ENCODE data around the gene RELN. TPM values are rescaled to one million over a fixed set of nuclear protein-coding genes. Genes with fewer than 3 reads are reported as not detected.

Gene RELN
- total RNA-seq, 1 donor from 2014 or later: 7.4 TPM

DNA sequence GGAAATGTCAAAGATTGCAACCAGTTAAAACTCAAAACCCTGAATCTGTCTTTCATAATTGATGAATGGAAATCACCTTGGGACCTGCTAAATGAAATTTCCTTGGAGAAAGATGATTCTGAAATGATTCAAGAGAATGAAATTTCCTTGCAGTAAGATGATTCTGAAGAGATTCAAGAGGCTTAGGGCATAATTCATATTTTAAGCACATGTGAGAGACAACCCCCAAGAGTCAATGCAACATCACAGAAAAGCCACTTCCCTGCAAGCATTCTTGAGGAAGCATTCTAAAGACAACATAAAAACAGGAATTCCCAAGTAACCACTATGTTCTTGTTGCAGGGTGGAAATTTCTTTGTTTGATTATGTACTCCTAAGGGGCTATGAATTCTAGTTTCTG, 113.7 kb downstream of the RELN start:
- intact Hi-C loops (cut with DNase I): no loop called here
- no peak for DNase-seq (ENCODE audit: extremely low spot score in 2 of 2)

GRCh38 chr7:103871473-103871872, 118.0 kb downstream of the RELN start:
- no peak for DNase-seq (ENCODE audit: extremely low spot score in 2 of 2)
- Histone ChIP-seq H3K36me3 (no peaks in the 10 kb centered on the region), H3K4me1 (no peaks in the 10 kb centered on the region), H3K27ac (no peak overlapping the region), H3K27me3 (no peaks in the 10 kb centered on the region), H3K4me3 (no peak overlapping the region), H3K9me3 (no peaks in the 10 kb centered on the region)
- intact Hi-C loops (cut with DNase I): no loop called here
- no peak for TF ChIP-seq POLR2A (IDR thresholded peaks at IDR 0.05)
- TF ChIP-seq, protein P1, sequence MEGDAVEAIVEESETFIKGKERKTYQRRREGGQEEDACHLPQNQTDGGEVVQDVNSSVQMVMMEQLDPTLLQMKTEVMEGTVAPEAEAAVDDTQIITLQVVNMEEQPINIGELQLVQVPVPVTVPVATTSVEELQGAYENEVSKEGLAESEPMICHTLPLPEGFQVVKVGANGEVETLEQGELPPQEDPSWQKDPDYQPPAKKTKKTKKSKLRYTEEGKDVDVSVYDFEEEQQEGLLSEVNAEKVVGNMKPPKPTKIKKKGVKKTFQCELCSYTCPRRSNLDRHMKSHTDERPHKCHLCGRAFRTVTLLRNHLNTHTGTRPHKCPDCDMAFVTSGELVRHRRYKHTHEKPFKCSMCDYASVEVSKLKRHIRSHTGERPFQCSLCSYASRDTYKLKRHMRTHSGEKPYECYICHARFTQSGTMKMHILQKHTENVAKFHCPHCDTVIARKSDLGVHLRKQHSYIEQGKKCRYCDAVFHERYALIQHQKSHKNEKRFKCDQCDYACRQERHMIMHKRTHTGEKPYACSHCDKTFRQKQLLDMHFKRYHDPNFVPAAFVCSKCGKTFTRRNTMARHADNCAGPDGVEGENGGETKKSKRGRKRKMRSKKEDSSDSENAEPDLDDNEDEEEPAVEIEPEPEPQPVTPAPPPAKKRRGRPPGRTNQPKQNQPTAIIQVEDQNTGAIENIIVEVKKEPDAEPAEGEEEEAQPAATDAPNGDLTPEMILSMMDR (IDR thresholded peaks at IDR 0.05): no peak
- no peak for TF ChIP-seq POLR2AphosphoS5 (IDR thresholded peaks at IDR 0.05; ENCODE audit: insufficient read depth in 1 of 2, low read depth in 1 of 2)

More for the DNA sequence above, 113.7 kb downstream of the RELN start:
- no peaks in the 10 kb centered on the region for H3K4me1 ChIP-seq
- TF ChIP-seq POLR2A (IDR thresholded peaks at IDR 0.05) (no peak), POLR2AphosphoS5 (IDR thresholded peaks at IDR 0.05; ENCODE audit: insufficient read depth in 1 of 2, low read depth in 1 of 2) (no peak)
- TF ChIP-seq, protein P1 (IDR thresholded peaks at IDR 0.05): no peak
- no peak overlapping the region for H3K4me3 ChIP-seq
- no peak overlapping the region for H3K27ac ChIP-seq
- H3K9me3 ChIP-seq: no peaks in the 10 kb centered on the region
- H3K27me3 ChIP-seq: no peaks in the 10 kb centered on the region
- H3K36me3 ChIP-seq: no peaks in the 10 kb centered on the region

DNA sequence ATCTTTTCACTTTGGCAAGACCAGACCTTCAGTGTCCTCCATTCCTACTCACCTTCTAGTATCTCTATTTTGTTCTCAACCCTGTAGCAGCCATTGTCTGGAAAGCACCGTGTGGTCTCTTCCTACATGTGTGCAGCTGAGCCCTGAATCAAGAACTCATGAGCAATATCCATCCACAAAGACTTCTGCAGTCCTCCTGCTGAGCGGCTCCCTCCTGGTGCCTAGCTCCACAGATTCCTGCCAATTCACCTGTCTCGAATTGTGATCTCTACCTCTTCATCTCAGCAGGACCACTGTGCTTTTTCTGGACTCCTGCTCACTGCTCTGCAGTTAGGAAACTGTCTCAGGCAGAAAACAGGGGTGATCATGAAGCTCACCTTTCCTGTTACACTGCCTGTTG, 118.8 kb downstream of the RELN start:
- Histone ChIP-seq H3K36me3 (no peaks in the 10 kb centered on the region), H3K9me3 (no peaks in the 10 kb centered on the region), H3K4me3 (no peak overlapping the region), H3K4me1 (no peaks in the 10 kb centered on the region), H3K27ac (no peak overlapping the region), H3K27me3 (no peaks in the 10 kb centered on the region)
- TF ChIP-seq POLR2A (IDR thresholded peaks at IDR 0.05) (no peak), POLR2AphosphoS5 (IDR thresholded peaks at IDR 0.05; ENCODE audit: insufficient read depth in 1 of 2, low read depth in 1 of 2) (no peak)
- TF ChIP-seq, protein P1 (IDR thresholded peaks at IDR 0.05): no peak
- DNase-seq (ENCODE audit: extremely low spot score in 2 of 2): no peak
- intact Hi-C loops (cut with DNase I): no loop called here

GRCh38 chr7:103867874-103868273, 121.6 kb downstream of the RELN start:
- no peaks in the 10 kb centered on the region for H3K9me3 ChIP-seq
- no peak for TF ChIP-seq POLR2AphosphoS5 (IDR thresholded peaks at IDR 0.05; ENCODE audit: insufficient read depth in 1 of 2, low read depth in 1 of 2)
- no peak for TF ChIP-seq POLR2A (IDR thresholded peaks at IDR 0.05)
- TF ChIP-seq, protein P1 (IDR thresholded peaks at IDR 0.05): no peak

DNA sequence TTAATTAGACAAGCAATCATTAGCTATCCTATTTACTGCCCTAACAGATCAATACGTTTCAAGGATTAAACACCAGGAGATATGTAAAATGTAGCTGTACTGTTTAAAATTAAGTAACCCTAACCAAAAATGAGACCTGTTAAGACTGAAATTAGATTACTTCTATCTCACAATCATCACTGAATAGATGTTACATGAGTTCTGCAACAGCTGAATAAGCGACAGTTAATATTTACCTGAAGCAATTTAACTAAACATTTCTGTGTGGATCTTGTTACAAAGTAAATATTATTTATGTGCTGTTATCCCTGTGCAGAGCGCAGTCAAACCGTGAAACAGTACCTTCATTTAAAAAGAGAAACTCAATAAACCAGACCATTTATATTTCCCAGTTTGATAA, 122.5 kb downstream of the RELN start:
- TF ChIP-seq POLR2AphosphoS5 (IDR thresholded peaks at IDR 0.05; ENCODE audit: insufficient read depth in 1 of 2, low read depth in 1 of 2): no peak
- TF ChIP-seq, protein P1 (IDR thresholded peaks at IDR 0.05): no peak
- TF ChIP-seq POLR2A (IDR thresholded peaks at IDR 0.05): no peak
- no peak for DNase-seq (ENCODE audit: extremely low spot score in 2 of 2)
- intact Hi-C loops (cut with DNase I): no loop called here

More at GRCh38 chr7:103867874-103868273, 121.6 kb downstream of the RELN start:
- Histone ChIP-seq H3K36me3 (no peaks in the 10 kb centered on the region), H3K4me1 (no peaks in the 10 kb centered on the region), H3K27me3 (no peaks in the 10 kb centered on the region), H3K4me3 (no peak overlapping the region), H3K27ac (no peak overlapping the region)
- no peak for DNase-seq (ENCODE audit: extremely low spot score in 2 of 2)
- intact Hi-C loops (cut with DNase I): no loop called here

More for the DNA sequence above, 122.5 kb downstream of the RELN start:
- no peaks in the 10 kb centered on the region for H3K36me3 ChIP-seq
- H3K4me3 ChIP-seq: no peak overlapping the region
- no peaks in the 10 kb centered on the region for H3K4me1 ChIP-seq
- no peaks in the 10 kb centered on the region for H3K27me3 ChIP-seq
- no peak overlapping the region for H3K27ac ChIP-seq
- H3K9me3 ChIP-seq: no peaks in the 10 kb centered on the region
